Activated T-cell treated with anti-CD3 and anti-CD28 coated beads, Interleukin-2, amount 50 U/mL, for 24 hours (primary cell): Measurements from ENCODE around the gene DAB2IP.

Experiments used
- DNase-seq: peaks from one replicate; pipeline ENCODE4 v3.0.0-alpha.2; 2020
- H3K27ac Mint-ChIP-seq: 2 replicates; pipeline ENCODE4 v1.8.0; 2020; ENCODE audit warnings: mild to moderate bottlenecking, mixed read lengths
- H3K27me3 Mint-ChIP-seq: 2 replicates; pipeline ENCODE4 v1.8.0; 2020; ENCODE audit warnings: mixed read lengths
- H3K36me3 Mint-ChIP-seq: 2 replicates; pipeline ENCODE4 v1.8.0; 2020; ENCODE audit warnings: low read depth, mixed read lengths
- H3K4me1 Mint-ChIP-seq: 2 replicates; pipeline ENCODE4 v1.8.0; 2020; ENCODE audit warnings: low read depth, mixed read lengths
- H3K4me3 Mint-ChIP-seq: 2 replicates; pipeline ENCODE4 v1.8.0; 2020; ENCODE audit warnings: mild to moderate bottlenecking, moderate library complexity, mixed read lengths
- H3K9me3 Mint-ChIP-seq: 2 replicates; pipeline ENCODE4 v1.8.0; 2020; ENCODE audit warnings: mixed read lengths

DAB2IP gene

GRCh38 chr9:121645853-121646807, 5.3 kb upstream of the DAB2IP start:
- Mint-ChIP-seq H3K4me1 (peaks cover 7% of the 10 kb centered on the region), H3K9me3 (no peaks in the 10 kb centered on the region), H3K27ac (no peak overlapping the region), H3K27me3 (peaks cover 33% of the 10 kb centered on the region), H3K36me3 (no peaks in the 10 kb centered on the region), H3K4me3 (no peak overlapping the region)
- no peak for DNase-seq

GRCh38 chr9:121646992-121647391, 4.4 kb upstream of the DAB2IP start:
- Mint-ChIP-seq H3K4me1 (peaks cover 9% of the 10 kb centered on the region), H3K36me3 (no peaks in the 10 kb centered on the region), H3K27me3 (peaks cover 35% of the 10 kb centered on the region), H3K27ac (no peak overlapping the region), H3K4me3 (no peak overlapping the region), H3K9me3 (no peaks in the 10 kb centered on the region)
- no peak for DNase-seq

GRCh38 chr9:121648172-121648571, 3.3 kb upstream of the DAB2IP start:
- H3K27ac Mint-ChIP-seq: no peak overlapping the region
- peaks cover 44% of the 10 kb centered on the region for H3K27me3 Mint-ChIP-seq
- no peaks in the 10 kb centered on the region for H3K36me3 Mint-ChIP-seq
- DNase-seq: no peak
- H3K4me1 Mint-ChIP-seq: peaks cover 16% of the 10 kb centered on the region
- no peak overlapping the region for H3K4me3 Mint-ChIP-seq
- no peaks in the 10 kb centered on the region for H3K9me3 Mint-ChIP-seq

DNA sequence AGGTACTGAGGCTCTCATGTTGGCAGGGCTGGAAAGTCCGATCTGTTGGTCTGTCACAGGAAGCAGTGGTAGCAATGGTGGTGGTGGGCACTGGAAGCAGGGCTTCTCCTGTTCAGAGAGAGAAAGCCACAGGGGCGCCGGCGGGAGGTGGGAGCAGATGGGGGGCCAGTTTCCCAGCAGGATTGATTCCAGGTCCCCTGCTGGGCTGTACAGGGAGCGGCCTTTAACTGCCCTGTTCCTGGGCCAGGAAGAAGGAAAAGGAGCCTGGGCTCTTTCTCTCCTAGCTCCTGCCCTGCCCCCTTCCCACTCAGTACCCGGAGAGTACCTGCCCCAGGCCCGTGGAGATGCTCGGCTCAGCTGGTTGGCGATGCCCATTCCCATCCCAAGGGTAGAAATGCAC, 2.6 kb upstream of the DAB2IP start:
- Mint-ChIP-seq H3K4me1 (peaks cover 16% of the 10 kb centered on the region), H3K4me3 (no peak overlapping the region), H3K27ac (no peak overlapping the region), H3K36me3 (no peaks in the 10 kb centered on the region), H3K27me3 (peaks cover 49% of the 10 kb centered on the region), H3K9me3 (no peaks in the 10 kb centered on the region)
- DNase-seq: no peak

DNA sequence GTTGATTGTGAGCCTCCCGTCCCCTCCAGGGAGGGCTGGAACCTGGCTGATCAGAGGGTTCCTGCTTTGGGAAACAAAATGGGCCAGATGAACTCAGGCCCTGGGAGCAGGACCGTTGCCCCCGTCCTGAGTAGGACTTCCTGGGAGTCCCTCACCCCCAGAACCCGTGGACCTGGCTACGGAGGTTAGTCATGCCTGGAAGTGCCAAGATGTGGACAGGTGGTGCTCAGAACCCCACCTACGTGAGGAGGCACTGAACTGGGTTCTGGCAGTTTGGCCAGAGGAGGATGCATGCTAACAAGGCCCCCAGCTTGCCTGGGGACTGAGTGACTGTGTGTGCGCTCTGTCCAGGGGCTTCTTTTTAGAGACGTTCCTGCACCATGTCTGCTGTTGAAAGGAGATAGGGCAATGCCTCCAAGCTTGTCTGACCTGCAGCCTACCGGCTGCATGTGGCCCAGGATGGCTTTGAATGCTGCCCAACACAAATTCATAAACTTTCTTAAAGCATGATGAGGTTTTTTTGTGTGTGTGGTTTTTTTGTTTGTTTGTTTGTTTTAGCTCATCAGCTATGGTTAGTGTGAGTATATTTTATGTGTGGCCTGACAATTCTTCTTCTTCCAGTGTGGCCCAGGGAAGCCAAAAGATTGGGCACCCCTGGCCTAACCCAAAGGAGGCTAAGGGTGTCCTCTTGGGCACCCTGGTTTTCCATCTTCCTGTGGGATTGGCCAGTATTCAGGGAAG, 1.8 kb upstream of the DAB2IP start:
- no peak overlapping the region for H3K4me3 Mint-ChIP-seq
- H3K27me3 Mint-ChIP-seq: peaks cover 58% of the 10 kb centered on the region
- no peak for DNase-seq
- H3K9me3 Mint-ChIP-seq: no peaks in the 10 kb centered on the region
- H3K36me3 Mint-ChIP-seq: no peaks in the 10 kb centered on the region
- peaks cover 16% of the 10 kb centered on the region for H3K4me1 Mint-ChIP-seq
- no peak overlapping the region for H3K27ac Mint-ChIP-seq

DNA sequence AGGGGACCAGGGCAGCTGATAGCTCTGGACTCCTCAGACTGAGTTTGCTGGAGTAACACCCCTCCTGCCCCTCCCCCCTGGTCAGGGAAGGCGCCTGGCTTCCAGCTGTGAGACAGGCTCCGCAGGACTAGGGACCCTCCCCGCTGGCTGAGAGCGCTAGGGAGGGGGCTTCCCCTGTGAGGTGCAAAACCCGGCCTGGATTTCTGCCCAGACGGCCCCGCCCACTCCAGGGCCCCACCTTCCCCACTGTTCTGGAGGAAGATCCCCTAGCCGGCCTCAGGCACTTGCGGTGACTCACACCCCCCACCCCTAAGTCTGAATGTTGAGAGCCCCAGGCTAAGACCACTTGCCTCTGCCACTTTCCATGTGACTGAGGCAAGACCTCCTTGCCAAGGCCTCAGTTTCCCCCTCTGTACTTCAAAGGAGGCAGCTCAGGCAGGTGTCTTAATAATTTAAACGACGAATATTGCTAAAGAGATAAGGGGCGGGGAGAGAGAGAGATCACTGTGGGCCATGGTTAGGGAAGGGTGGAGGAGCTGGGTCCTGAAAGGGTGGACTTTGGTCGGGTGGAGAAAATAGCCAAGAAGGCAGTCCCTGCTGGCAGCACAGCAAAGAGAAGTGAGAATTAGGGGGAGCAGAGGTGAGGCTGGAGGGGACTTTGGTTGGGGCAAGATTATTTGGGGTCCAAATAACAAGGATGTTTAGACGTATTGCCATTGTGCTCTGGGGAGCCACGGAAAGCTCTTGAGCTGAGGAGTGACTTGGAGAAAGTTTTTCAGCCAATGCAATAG, 1.0 kb upstream of the DAB2IP start:
- H3K27me3 Mint-ChIP-seq: peaks cover 66% of the 10 kb centered on the region
- peak overlapping the region; percentile 33 for H3K4me3 Mint-ChIP-seq

GRCh38 chr9:121651008-121651294, 483 bp upstream of the DAB2IP start:
- H3K4me1 Mint-ChIP-seq: peaks cover 16% of the 10 kb centered on the region
- H3K27ac Mint-ChIP-seq: no peak overlapping the region
- H3K27me3 Mint-ChIP-seq: peaks cover 70% of the 10 kb centered on the region
- H3K4me3 Mint-ChIP-seq: peak overlapping the region; percentile 33
- no peaks in the 10 kb centered on the region for H3K36me3 Mint-ChIP-seq
- H3K9me3 Mint-ChIP-seq: no peaks in the 10 kb centered on the region
- no peak for DNase-seq

More for the DNA sequence above, 1.0 kb upstream of the DAB2IP start:
- DNase-seq: peak; percentile 41
- H3K27ac Mint-ChIP-seq: no peak overlapping the region
- no peaks in the 10 kb centered on the region for H3K36me3 Mint-ChIP-seq
- peaks cover 16% of the 10 kb centered on the region for H3K4me1 Mint-ChIP-seq
- no peaks in the 10 kb centered on the region for H3K9me3 Mint-ChIP-seq

DNA sequence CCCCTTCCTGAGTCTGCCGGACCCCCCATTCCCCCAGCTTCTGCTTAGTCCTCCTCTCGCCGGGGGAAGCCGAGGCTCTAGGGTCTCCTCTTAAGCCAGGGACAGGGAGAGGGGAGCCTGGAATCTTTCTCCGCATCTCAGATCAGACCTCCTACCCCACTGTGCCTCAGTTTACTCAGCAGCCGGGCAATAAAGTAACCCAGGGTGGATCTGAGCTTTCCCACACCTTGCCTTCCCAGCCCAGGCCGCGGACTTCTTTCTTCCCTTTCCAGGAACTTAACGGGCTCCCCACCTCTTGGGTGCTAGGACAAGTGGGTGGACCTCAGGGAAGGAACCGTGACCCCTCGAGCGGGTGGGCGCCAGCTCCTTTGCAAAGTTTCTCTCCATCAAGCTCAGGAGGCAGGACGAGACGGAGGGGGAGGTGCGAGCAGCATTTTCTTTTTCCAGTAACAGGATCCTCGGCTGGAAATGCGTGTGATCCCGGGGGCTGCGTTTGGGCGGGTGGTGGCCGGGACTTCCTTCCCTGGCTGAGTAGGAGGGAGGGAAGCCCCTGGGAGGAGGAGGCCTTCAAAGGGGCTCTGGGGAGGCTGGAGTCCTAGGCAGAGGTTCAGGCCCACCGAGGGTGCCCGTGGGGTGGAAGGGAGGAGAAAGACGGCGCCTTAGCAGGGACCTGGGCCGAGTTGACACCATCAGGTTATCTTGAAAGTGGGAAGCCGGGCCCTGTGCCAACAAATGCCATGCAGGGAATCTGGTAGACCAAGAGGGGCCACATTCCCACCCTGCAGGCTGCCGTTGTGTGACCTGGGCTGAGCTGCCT, 795 bp downstream of the DAB2IP start:
- H3K4me3 Mint-ChIP-seq: peak overlapping the region; percentile 38
- no peak overlapping the region for H3K27ac Mint-ChIP-seq
- DNase-seq: no peak
- no peaks in the 10 kb centered on the region for H3K36me3 Mint-ChIP-seq
- peaks cover 16% of the 10 kb centered on the region for H3K4me1 Mint-ChIP-seq
- H3K27me3 Mint-ChIP-seq: peaks cover 74% of the 10 kb centered on the region
- no peaks in the 10 kb centered on the region for H3K9me3 Mint-ChIP-seq

DNA sequence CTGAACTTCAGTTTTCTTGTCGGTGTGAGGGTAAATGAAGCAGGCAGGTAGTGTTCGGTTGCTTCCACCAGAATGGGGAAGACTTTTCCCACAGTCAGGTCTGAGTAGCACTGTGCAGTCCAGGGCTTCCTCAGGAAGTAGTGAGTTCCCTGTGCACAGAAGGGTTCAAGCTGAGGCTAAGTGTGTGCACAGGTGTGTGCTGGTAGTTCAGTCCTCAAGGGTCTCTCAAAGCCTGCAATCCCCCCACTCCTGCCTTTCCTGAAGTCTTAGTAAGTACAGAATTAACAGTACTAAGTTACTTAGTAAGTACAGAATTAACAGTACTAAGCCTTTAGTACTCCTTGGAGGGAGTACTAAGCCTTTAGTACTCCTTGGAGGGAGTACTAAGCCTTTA, 1.4 kb downstream of the DAB2IP start:
- H3K4me3 Mint-ChIP-seq: no peak overlapping the region
- no peak overlapping the region for H3K27ac Mint-ChIP-seq
- peaks cover 16% of the 10 kb centered on the region for H3K4me1 Mint-ChIP-seq
- peaks cover 80% of the 10 kb centered on the region for H3K27me3 Mint-ChIP-seq
- H3K36me3 Mint-ChIP-seq: no peaks in the 10 kb centered on the region
- no peaks in the 10 kb centered on the region for H3K9me3 Mint-ChIP-seq
- no peak for DNase-seq

DNA sequence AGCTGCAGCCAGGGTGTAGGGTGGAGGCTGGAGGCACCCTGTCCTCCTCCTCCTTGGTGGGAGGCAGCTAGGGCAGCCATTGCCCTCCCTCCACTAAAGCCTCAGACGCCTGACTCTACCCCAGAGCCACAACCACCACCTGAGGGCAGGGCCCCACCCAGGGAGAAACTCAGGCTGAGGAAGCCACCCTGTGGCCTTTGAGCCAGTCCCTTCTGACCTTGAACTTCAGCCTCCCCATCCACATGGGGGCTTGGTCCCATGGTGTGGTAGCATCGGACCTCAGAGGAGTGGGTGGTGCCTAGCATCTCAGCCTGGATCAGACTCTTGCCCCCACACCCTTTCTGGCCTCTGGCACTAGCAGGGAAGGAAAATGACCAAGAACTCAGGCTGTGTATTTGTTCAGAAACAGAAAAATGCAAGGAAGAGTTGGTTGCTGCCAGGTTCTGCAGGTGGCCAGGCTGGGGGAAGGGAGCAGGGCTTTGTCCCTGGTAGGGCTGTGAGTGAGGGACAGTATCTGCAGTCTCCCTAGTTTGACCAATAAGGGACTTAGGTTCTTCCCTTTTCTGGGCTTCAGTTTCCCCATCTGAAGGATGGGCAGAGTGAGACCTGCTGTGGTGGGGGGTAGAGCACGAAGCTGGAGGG, 3.2 kb downstream of the DAB2IP start:
- no peak for DNase-seq
- Mint-ChIP-seq H3K36me3 (no peaks in the 10 kb centered on the region), H3K4me3 (no peak overlapping the region), H3K27me3 (peaks cover 78% of the 10 kb centered on the region), H3K27ac (no peak overlapping the region), H3K4me1 (peaks cover 16% of the 10 kb centered on the region), H3K9me3 (no peaks in the 10 kb centered on the region)

DNA sequence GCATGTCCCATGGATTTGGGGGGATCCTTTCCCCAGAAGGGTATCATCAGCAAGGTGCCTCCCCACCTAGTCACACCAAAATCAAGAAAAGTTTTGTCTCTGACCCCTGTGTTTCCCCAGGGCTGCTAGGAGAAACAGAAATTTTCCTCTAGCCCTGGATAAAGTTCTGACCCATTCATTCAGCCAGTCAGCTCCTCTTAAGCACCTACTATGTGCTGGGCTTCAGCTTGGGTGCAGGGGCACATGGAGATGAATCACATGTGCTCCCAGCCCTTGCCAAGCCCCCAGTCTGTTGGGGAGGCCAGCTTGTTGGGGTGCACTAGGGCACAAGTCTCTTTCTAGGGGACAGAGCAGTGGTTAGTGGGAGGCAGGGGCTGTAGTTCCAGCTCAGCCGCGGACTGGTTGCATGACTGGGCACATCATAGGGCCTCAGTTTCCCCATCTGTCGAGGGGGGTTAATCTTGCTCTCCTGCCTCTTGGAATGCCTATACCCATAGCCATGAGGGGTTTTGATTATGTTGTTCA, 3.9 kb downstream of the DAB2IP start:
- peaks cover 76% of the 10 kb centered on the region for H3K27me3 Mint-ChIP-seq
- no peaks in the 10 kb centered on the region for H3K36me3 Mint-ChIP-seq
- H3K9me3 Mint-ChIP-seq: no peaks in the 10 kb centered on the region
- H3K27ac Mint-ChIP-seq: no peak overlapping the region
- H3K4me3 Mint-ChIP-seq: no peak overlapping the region
- peaks cover 16% of the 10 kb centered on the region for H3K4me1 Mint-ChIP-seq
- no peak for DNase-seq

DNA sequence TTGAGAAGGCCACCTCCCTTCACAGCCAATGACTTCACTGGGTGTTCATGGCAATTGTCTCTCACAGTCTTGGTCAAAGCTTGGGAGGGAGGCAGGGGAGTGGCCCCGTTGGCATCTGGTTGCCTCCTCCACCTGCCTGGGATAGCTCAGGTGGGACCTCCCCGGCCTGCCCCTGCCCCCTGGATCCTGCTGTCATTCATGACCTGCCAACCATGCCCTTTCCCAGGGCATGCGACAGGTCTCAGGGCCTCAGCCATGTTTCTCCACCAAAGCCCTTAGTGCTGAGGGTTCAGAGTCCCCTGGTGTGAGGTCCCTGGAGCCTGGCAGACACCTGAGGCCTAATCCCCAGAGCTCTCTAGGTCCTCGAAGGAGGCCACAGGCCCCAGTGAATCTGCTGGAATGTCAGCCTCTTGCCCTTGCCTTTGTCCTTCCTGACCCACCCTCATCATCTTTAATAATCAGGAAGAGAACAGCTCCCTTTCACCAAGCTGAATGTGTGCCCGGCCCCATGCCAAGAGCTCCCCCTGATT, 5.6 kb downstream of the DAB2IP start:
- Mint-ChIP-seq H3K9me3 (no peaks in the 10 kb centered on the region), H3K4me1 (peaks cover 8% of the 10 kb centered on the region), H3K36me3 (no peaks in the 10 kb centered on the region), H3K27me3 (peaks cover 73% of the 10 kb centered on the region), H3K27ac (no peak overlapping the region), H3K4me3 (no peak overlapping the region)
- no peak for DNase-seq

DNA sequence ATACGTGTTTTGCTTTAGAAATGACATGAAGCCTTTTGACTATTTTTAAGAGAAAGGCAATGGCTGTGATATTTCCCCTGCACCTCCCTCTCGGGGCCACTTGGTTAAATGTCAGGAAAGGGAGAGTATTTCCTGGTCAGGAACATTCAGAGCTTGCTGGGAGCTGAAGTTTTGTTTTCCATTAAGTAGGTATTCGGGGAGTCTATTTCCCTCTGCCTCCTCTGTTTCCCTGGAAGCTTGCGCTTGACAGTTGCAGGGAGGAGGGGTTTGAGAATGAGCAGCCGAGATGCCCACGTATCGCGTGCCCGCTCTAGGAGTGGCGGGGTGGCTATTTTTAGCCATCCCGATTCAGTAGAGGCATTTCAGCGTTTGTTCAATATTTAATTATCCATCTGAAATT, 6.7 kb downstream of the DAB2IP start:
- DNase-seq: no peak
- H3K36me3 Mint-ChIP-seq: no peaks in the 10 kb centered on the region
- H3K27ac Mint-ChIP-seq: no peak overlapping the region
- no peaks in the 10 kb centered on the region for H3K9me3 Mint-ChIP-seq
- H3K4me1 Mint-ChIP-seq: no peaks in the 10 kb centered on the region
- no peak overlapping the region for H3K4me3 Mint-ChIP-seq
- peaks cover 70% of the 10 kb centered on the region for H3K27me3 Mint-ChIP-seq
